HepG2 (cell line): ENCODE measurements around the gene SLC17A9. TPM values are rescaled to one million over a fixed set of nuclear protein-coding genes. Genes with fewer than 3 reads are reported as not detected.

Source experiments
- ATAC-seq: fragments of 200-7000 bp; cut with Tn5 transposase; 3 replicates; pipeline ENCODE4 v1.9.1; 2020; ENCODE audit warnings: mild to moderate bottlenecking, moderate library complexity
- BruUV-seq: library from RNA; stranded (reverse); fragments of 400-500 nt; replicated peaks from 2 replicates; lab custom pipeline; 2021; lab: Mats Ljungman, UMichigan
- CTCF ChIA-PET: fragments of 300-600 bp; formaldehyde crosslinking; extraction: SDS; loops from one replicate; lab custom pipeline; 2021; ENCODE audit warnings: low total read pairs, inconsistent platforms, low intra/inter-chr PET ratio; lab: Yijun Ruan, JAX
- POLR2A ChIA-PET: fragments of 350-600 bp; sonication (Branson Sonifier 250); formaldehyde crosslinking; loops from one replicate; lab custom pipeline; 2020; ENCODE audit warnings: antibody characterized with exemption, inconsistent platforms; lab: Yijun Ruan, JAX
- DNase-seq: peaks from one replicate; pipeline ENCODE4 v3.0.0-alpha.2; 2015; ENCODE audit warnings: low spot score
- FAIRE-seq: peaks from 3 replicates; lab custom pipeline; 2011; peaks lifted over from hg19 to GRCh38; lab: Jason Lieb, UNC
- H2AFZ ChIP-seq: one replicate; pipeline ENCODE4 v1.6.1; 2011; ENCODE audit warnings: low read length, inconsistent platforms
- H3K27ac ChIP-seq: fragments of 300-600 bp; 3 replicates; pipeline ENCODE4 v1.8.0; 2011; ENCODE audit warnings: mixed run types, mild to moderate bottlenecking, mixed read lengths, low read length, inconsistent platforms; ENCODE audit not compliant: insufficient read depth; ENCODE audit errors: extremely low read length
- H3K27me3 ChIP-seq, 2 experiments: fragments of 200-600 bp in 1 of 2; 2 replicates in 1 of 2; 3 replicates in 1 of 2; pipeline versions ENCODE4 v1.6.0 to v1.8.0; 2011; ENCODE audit warnings: low read length in 2 of 2, mild to moderate bottlenecking in 2 of 2, moderate library complexity in 2 of 2, inconsistent platforms in 1 of 2; ENCODE audit not compliant: insufficient read depth in 2 of 2, control insufficient read depth in 1 of 2
- H3K36me3 ChIP-seq, 2 experiments: fragments of 200-600 bp in 1 of 2; replicated peaks in 1 of 2; 2 replicates in 1 of 2; 3 replicates in 1 of 2; pipeline versions ENCODE4 v1.5.1 to v1.8.0; 2011; ENCODE audit warnings: low read length in 2 of 2, inconsistent platforms in 1 of 2; ENCODE audit not compliant: insufficient read depth in 2 of 2, control insufficient read depth in 1 of 2
- H3K4me1 ChIP-seq: 2 replicates; pipeline ENCODE4 v1.5.1; 2012; ENCODE audit warnings: low read length, inconsistent platforms; ENCODE audit not compliant: insufficient read depth
- H3K4me2 ChIP-seq: 2 replicates; pipeline ENCODE4 v1.6.0; 2011; ENCODE audit warnings: low read depth, low read length, inconsistent platforms
- H3K4me3 ChIP-seq, 3 experiments: fragments of 200-600 bp in 1 of 3; sonication (generic), shearing (Covaris generic) in 1 of 3; replicated peaks in 1 of 3; 2 replicates each; pipeline ENCODE4 v1.5.1; 2011 to 2016; ENCODE audit warnings: low read length in 3 of 3, inconsistent platforms in 2 of 3, low read depth in 2 of 3, mild to moderate bottlenecking in 2 of 3, control low read depth in 1 of 3, mixed read lengths in 1 of 3; ENCODE audit not compliant: insufficient read depth in 1 of 3
- H3K79me2 ChIP-seq: one replicate; pipeline ENCODE4 v1.6.1; 2011; ENCODE audit warnings: low read length, inconsistent platforms; ENCODE audit not compliant: insufficient read depth
- H3K9ac ChIP-seq: 2 replicates; pipeline ENCODE4 v1.6.0; 2011; ENCODE audit warnings: mild to moderate bottlenecking, low read depth, low read length, inconsistent platforms; ENCODE audit not compliant: insufficient read depth
- H3K9me3 ChIP-seq: 2 replicates; pipeline ENCODE4 v1.5.1; 2012; ENCODE audit warnings: mild to moderate bottlenecking, low read length
- H4K20me1 ChIP-seq: 2 replicates; pipeline ENCODE4 v1.6.0; 2011; ENCODE audit warnings: inconsistent platforms, mild to moderate bottlenecking, low read length, moderate library complexity; ENCODE audit not compliant: insufficient read depth
- ASH2L ChIP-seq: fragments of 300-600, 200-600 bp; sonication (generic); IDR thresholded peaks from 2 replicates; pipeline ENCODE4 v1.7.0; 2017; ENCODE audit warnings: low read depth, mild to moderate bottlenecking, moderate library complexity, mixed read lengths, low read length; ENCODE audit not compliant: insufficient read length
- CBX5 ChIP-seq: sonication (generic); formaldehyde crosslinking; IDR thresholded peaks from 2 replicates; pipeline ENCODE4 v1.4.0; 2020; ENCODE audit warnings: missing genetic modification reagents, borderline replicate concordance
- DNMT1 ChIP-seq: sonication (generic); formaldehyde crosslinking; IDR thresholded peaks from 2 replicates; pipeline ENCODE4 v1.5.1; 2020; ENCODE audit warnings: mild to moderate bottlenecking, missing genetic modification reagents
- ELF3 ChIP-seq: IDR thresholded peaks from 2 replicates; pipeline ENCODE4 v1.6.1; 2016; ENCODE audit warnings: missing genetic modification reagents, missing compliant biosample characterization
- FOXA3 ChIP-seq: IDR thresholded peaks from 2 replicates; pipeline ENCODE4 v1.6.1; 2016; ENCODE audit warnings: missing genetic modification reagents, missing compliant biosample characterization
- HDAC2 ChIP-seq: sonication (generic); formaldehyde crosslinking; IDR thresholded peaks from 2 replicates; pipeline ENCODE4 v1.4.0; 2020; ENCODE audit warnings: missing genetic modification reagents
- MEF2D ChIP-seq: sonication (generic); formaldehyde crosslinking; IDR thresholded peaks from 2 replicates; pipeline ENCODE4 v1.5.1; 2020; ENCODE audit warnings: mild to moderate bottlenecking, missing genetic modification reagents
- PLRG1 ChIP-seq: fragments of 450-650 bp; conservative IDR thresholded peaks from 2 replicates; pipeline ENCODE4 v1.6.1; 2016
- RFX1 ChIP-seq: fragments of 450-650 bp; IDR thresholded peaks from 2 replicates; pipeline ENCODE4 v1.6.1; 2017
- STAG1 ChIP-seq: sonication (generic); formaldehyde crosslinking; IDR thresholded peaks from 2 replicates; pipeline ENCODE4 v1.4.0; 2020; ENCODE audit warnings: missing genetic modification reagents
- ZNF292 ChIP-seq: sonication (generic); formaldehyde crosslinking; IDR thresholded peaks from 2 replicates; pipeline ENCODE4 v1.8.1; 2022; ENCODE audit warnings: mild to moderate bottlenecking, low read depth, missing genetic modification reagents, borderline replicate concordance
- ZNF564 ChIP-seq: sonication (generic); formaldehyde crosslinking; IDR thresholded peaks from 2 replicates; pipeline ENCODE4 v1.8.1; 2023; ENCODE audit warnings: mild to moderate bottlenecking, missing genetic modification reagents
- WGBS: methylation state at CpG from one replicate; pipeline ENCODE4 v1.1.6; 2017; ENCODE audit warnings: low lambda C conversion rate; 5-methylcytosine and 5-hydroxymethylcytosine counted together
- in situ Hi-C: cut with HindIII; loops from 2 replicates; pipeline ENCODE4 v1.10.0; 2017; ENCODE audit warnings: low pct_unique_long_range_greater_than_20kb; ENCODE audit not compliant: extremely low pct_ligation_motif_present
- intact Hi-C: fragments of 100-400 bp; cut with micrococcal nuclease; formaldehyde crosslinking; loops from one replicate; pipeline ENCODE4 v1.10.0; 2022; ENCODE audit not compliant: unreplicated experiment
- polyA plus RNA-seq, 8 experiments: library from polyadenylated mRNA; depleted of rRNA in 3 of 8; stranded (reverse) in 7 of 8; unstranded in 1 of 8; fragments of >200 nt; fragmentation: Illumina TruSeq in 4 of 8; extraction: Trizol in 4 of 8; gene quantifications; 2 replicates each; pipeline versions ENCODE4 v1.2.1 to v1.2.3, GENCODE V29; 2011 to 2016; ENCODE audit warnings: low read depth in 4 of 8, missing spikeins in 1 of 8, mixed read lengths in 1 of 8; ENCODE audit not compliant: insufficient read depth in 1 of 8
- total RNA-seq, 5 experiments: library from RNA; depleted of rRNA; stranded (reverse); fragments of >200 nt; fragmentation: Illumina TruSeq; extraction: Trizol; gene quantifications; 2 replicates each; pipeline ENCODE4 v1.2.3, GENCODE V29; 2016; ENCODE audit warnings: low read depth in 1 of 5
- TF ChIP-seq, protein P1 (sequence below): sonication (generic); formaldehyde crosslinking; IDR thresholded peaks from 2 replicates; pipeline ENCODE4 v1.5.0; 2020; ENCODE audit warnings: mild to moderate bottlenecking, missing genetic modification reagents, borderline replicate concordance
- TF ChIP-seq, protein P2 (sequence below): sonication (generic); formaldehyde crosslinking; IDR thresholded peaks from 2 replicates; pipeline ENCODE4 v1.4.0; 2020; ENCODE audit warnings: missing genetic modification reagents
- TF ChIP-seq, protein P3 (sequence below): sonication (generic); formaldehyde crosslinking; IDR thresholded peaks from 2 replicates; pipeline ENCODE4 v1.5.0; 2020; ENCODE audit warnings: missing genetic modification reagents

The SLC17A9 gene
- total and polyA plus RNA-seq, 2 of the 13 experiments (the other 11 are each of a cell fraction or from before 2014, with no cell fraction given) = 110 to 191 TPM

DNA sequence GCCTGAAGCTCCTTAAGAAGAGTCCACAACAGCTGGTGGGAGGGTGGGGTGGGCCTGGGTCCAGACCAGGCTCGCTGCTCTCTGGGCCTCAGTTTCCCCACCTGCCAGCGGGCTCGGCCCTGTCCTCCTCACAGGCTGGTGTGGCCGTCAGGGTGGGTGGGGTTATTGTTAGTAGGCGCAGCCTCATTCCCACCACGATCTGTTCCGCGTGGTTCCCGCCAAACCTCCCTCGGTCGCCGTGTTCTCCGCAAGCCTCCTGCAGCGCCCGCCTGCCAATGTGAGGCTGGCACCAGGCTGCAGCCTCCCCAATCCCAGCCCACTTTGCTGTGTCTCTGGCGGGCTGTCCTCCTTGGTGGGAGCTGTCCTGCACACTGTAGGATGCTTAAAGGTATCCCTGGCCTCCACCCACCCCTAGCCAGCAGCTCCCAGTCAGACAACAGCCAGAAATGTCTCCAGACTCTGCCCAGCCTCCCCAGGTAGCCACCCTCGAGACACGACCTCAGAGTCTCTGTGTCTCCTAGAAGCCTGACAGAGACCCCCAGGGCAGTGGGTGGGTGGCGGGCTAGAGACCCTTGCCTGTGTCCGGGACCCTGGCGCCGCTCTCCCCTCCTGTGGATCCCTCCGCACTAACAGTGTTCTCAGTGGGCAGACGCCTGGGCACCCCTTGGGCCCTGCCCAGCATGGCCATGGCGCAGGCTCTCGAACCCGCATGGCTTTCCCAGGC is 15.3 kb downstream of the SLC17A9 start:
- CTCF ChIA-PET = no interaction called here
- DNase-seq = no peak
- Histone ChIP-seq H3K27ac (peak overlapping the region; percentile 2), H3K4me1 (peaks cover 40% of the 10 kb centered on the region), H3K36me3 (peaks cover 39% of the 10 kb centered on the region in 2 experiments), H3K4me2 (no peak overlapping the region), H4K20me1 (peaks cover 49% of the 10 kb centered on the region; the same call in 1 of the 2 replicates), H3K4me3 (no peak overlapping the region), H3K27me3 (peaks cover 7 to 18% of the 10 kb centered on the region in 2 experiments; a peak in 4 of 5 replicates), H2AFZ (no peak overlapping the region), H3K9ac (no peak overlapping the region), H3K9me3 (no peaks in the 10 kb centered on the region), H3K79me2 (no peaks in the 10 kb centered on the region)
- POLR2A ChIA-PET = interaction anchor here (0.7 to 1.0 kb wide), 2 partner anchors 20 to 33 kb away, joined by 3 read pairs; no protein-coding TSS in a partner anchor
- in situ Hi-C loops = no loop called here
- intact Hi-C loops = no loop called here
- BruUV-seq = TSS peak; percentile 28
- FAIRE-seq = no peak
- ATAC-seq = no peak
- WGBS = 94% methylated on average over 27 of the region's 27 CpGs
- TF ChIP-seq DNMT1 (CRISPR knock-in tag) = no peak
- no peak for TF ChIP-seq ZNF292 (CRISPR knock-in tag)
- TF ChIP-seq HDAC2 (CRISPR knock-in tag) = no peak
- no peak for TF ChIP-seq FOXA3
- TF ChIP-seq, protein P1, sequence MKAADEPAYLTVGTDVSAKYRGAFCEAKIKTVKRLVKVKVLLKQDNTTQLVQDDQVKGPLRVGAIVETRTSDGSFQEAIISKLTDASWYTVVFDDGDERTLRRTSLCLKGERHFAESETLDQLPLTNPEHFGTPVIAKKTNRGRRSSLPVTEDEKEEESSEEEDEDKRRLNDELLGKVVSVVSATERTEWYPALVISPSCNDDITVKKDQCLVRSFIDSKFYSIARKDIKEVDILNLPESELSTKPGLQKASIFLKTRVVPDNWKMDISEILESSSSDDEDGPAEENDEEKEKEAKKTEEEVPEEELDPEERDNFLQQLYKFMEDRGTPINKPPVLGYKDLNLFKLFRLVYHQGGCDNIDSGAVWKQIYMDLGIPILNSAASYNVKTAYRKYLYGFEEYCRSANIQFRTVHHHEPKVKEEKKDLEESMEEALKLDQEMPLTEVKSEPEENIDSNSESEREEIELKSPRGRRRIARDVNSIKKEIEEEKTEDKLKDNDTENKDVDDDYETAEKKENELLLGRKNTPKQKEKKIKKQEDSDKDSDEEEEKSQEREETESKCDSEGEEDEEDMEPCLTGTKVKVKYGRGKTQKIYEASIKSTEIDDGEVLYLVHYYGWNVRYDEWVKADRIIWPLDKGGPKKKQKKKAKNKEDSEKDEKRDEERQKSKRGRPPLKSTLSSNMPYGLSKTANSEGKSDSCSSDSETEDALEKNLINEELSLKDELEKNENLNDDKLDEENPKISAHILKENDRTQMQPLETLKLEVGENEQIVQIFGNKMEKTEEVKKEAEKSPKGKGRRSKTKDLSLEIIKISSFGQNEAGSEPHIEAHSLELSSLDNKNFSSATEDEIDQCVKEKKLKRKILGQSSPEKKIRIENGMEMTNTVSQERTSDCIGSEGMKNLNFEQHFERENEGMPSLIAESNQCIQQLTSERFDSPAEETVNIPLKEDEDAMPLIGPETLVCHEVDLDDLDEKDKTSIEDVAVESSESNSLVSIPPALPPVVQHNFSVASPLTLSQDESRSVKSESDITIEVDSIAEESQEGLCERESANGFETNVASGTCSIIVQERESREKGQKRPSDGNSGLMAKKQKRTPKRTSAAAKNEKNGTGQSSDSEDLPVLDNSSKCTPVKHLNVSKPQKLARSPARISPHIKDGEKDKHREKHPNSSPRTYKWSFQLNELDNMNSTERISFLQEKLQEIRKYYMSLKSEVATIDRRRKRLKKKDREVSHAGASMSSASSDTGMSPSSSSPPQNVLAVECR (CRISPR knock-in tag) = no peak
- TF ChIP-seq MEF2D (CRISPR knock-in tag) = no peak
- no peak for TF ChIP-seq PLRG1
- no peak for TF ChIP-seq CBX5
- no peak for TF ChIP-seq STAG1 (CRISPR knock-in tag)
- TF ChIP-seq ELF3 = no peak
- TF ChIP-seq, protein P2, sequence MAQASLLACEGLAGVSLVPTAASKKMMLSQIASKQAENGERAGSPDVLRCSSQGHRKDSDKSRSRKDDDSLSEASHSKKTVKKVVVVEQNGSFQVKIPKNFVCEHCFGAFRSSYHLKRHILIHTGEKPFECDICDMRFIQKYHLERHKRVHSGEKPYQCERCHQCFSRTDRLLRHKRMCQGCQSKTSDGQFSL = no peak
- TF ChIP-seq, protein P3, sequence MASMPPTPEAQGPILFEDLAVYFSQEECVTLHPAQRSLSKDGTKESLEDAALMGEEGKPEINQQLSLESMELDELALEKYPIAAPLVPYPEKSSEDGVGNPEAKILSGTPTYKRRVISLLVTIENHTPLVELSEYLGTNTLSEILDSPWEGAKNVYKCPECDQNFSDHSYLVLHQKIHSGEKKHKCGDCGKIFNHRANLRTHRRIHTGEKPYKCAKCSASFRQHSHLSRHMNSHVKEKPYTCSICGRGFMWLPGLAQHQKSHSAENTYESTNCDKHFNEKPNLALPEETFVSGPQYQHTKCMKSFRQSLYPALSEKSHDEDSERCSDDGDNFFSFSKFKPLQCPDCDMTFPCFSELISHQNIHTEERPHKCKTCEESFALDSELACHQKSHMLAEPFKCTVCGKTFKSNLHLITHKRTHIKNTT (CRISPR knock-in tag) = no peak
- no peak for TF ChIP-seq ASH2L
- TF ChIP-seq ZNF564 (CRISPR knock-in tag) = no peak
- no peak for TF ChIP-seq RFX1
